ENCODE data around the gene CREB3L2. TPM values are rescaled to one million over a fixed set of nuclear protein-coding genes. Genes with fewer than 3 reads are reported as not detected.
A peak's percentile ranks its signal among the peaks of the same experiment; 100 is the strongest.
"Not testable (repeated sequence)": the region's sequence is repeated elsewhere in the genome, so short reads cannot be mapped to it uniquely, and the experiment has no call there.

CREB3L2 gene
- total RNA-seq, 2 experiments from 2014 or later, result 21.0 to 24.4 TPM

DNA sequence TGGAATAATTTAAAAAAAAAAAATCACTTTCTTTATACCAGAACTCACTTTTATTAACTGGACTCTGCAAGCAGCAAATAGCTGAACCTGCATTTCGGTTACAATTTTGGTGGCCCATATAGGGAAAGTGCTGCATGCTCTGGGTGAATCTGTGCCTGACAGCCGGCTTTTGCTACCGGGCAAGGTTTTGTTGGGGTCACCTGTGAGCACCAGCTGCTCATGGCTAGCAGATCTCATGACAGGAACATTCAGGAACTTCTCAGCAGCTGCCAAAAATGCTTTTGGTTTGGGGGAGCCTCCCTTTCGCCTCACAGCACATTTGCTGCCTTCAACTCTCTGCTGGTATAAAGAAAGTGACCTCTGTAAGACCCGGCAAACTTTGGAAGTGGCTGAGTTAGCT lies 13.2 kb upstream of the CREB3L2 start:
- intact Hi-C loops (cut with micrococcal nuclease), result no loop called here
- H3K4me1 Mint-ChIP-seq (ENCODE audit: low read depth), result no peaks in the 10 kb centered on the region
- H3K27ac Mint-ChIP-seq, result no peak overlapping the region
- POLR2A ChIA-PET, result no interaction called here
- DNase-seq (no peak), ATAC-seq (no peak)
- H3K4me3 Mint-ChIP-seq, result no peak overlapping the region
- H3K36me3 Mint-ChIP-seq (ENCODE audit: low read depth), result no peaks in the 10 kb centered on the region
- TF ChIP-seq, protein P1, sequence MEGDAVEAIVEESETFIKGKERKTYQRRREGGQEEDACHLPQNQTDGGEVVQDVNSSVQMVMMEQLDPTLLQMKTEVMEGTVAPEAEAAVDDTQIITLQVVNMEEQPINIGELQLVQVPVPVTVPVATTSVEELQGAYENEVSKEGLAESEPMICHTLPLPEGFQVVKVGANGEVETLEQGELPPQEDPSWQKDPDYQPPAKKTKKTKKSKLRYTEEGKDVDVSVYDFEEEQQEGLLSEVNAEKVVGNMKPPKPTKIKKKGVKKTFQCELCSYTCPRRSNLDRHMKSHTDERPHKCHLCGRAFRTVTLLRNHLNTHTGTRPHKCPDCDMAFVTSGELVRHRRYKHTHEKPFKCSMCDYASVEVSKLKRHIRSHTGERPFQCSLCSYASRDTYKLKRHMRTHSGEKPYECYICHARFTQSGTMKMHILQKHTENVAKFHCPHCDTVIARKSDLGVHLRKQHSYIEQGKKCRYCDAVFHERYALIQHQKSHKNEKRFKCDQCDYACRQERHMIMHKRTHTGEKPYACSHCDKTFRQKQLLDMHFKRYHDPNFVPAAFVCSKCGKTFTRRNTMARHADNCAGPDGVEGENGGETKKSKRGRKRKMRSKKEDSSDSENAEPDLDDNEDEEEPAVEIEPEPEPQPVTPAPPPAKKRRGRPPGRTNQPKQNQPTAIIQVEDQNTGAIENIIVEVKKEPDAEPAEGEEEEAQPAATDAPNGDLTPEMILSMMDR (IDR thresholded peaks at IDR 0.05), result no peak
- no peaks in the 10 kb centered on the region for H3K9me3 Mint-ChIP-seq
- CTCF ChIA-PET, result interaction anchor here (1.2 to 6.1 kb wide), 5 partner anchors 8 to 111 kb away, joined by 3 to 40 read pairs (median 6); partner anchors contain the start of gene CREB3L2
- H3K27me3 Mint-ChIP-seq, result no peaks in the 10 kb centered on the region

DNA sequence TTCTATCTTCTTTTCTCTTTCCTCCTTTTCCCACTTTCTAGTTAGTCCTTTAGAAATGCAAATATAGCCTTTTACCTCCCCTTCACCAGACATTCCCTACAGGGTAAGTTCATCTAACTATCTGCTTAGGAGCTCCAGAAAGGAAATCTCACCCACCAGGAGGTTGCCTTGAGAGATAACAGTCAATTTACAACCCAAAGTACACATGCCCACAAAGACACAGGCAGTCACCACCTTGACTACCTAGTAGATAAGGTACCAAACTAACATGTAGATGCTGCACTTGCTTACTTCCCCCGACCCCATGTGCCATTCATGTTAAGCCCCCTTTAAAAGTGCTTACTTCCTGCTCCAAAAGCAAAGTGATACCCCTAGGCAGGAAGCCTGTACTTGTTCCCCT lies 12.8 kb upstream of the CREB3L2 start:
- intact Hi-C loops (cut with micrococcal nuclease), result no loop called here
- TF ChIP-seq, protein P1 (IDR thresholded peaks at IDR 0.05), result no peak
- no peak overlapping the region for H3K27ac Mint-ChIP-seq
- H3K4me3 Mint-ChIP-seq, result no peak overlapping the region
- H3K27me3 Mint-ChIP-seq, result peaks cover under 1% of the 10 kb centered on the region
- H3K4me1 Mint-ChIP-seq (ENCODE audit: low read depth), result no peaks in the 10 kb centered on the region
- no peaks in the 10 kb centered on the region for H3K36me3 Mint-ChIP-seq (ENCODE audit: low read depth)
- no peak for DNase-seq
- ChIA-PET POLR2A (no interaction called here), CTCF (interaction anchor here (1.4 to 6.1 kb wide), 4 partner anchors 8 to 111 kb away, joined by 6 to 40 read pairs (median 21); partner anchors contain the start of gene CREB3L2)
- no peak for ATAC-seq
- H3K9me3 Mint-ChIP-seq, result no peaks in the 10 kb centered on the region

DNA sequence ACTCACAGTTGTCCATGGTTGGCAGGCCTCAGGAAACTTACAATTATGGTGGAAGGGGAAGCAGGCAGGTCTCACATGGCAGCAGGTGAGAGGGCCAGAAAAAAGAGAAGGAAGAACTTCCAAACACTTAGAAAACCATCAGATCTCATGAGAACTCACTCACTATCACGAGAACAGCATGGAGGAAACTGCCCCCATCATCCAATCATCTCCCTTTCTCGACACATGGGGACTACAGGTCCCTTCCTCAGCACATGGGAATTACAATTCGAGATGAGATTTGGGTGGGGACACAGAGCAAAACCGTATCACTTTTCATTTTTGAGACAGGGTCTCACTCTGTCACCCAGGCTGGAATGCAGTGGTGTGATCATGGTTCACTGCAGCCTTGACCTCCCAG lies 12.3 kb upstream of the CREB3L2 start:
- not testable (repeated sequence) for H3K27ac Mint-ChIP-seq, ATAC-seq

DNA sequence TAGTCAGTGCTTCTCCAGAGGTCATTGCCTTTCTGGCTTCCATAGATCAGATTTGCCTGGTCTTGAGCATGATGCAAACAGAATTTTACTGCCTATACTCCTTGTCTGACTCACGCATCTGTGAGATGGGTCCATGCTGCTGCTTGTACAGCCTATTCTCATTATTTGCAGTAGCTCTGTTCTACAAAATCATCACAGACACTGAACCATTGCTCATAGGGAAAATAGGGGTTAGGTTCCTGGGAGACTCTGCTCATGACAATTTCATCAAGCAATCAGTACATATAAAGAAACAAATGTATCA lies 7.4 kb upstream of the CREB3L2 start:
- DNase-seq (no peak), ATAC-seq (no peak)
- intact Hi-C loops (cut with micrococcal nuclease), result loop anchor here (2.0 kb wide), 1 partner anchor 353 kb away; no protein-coding TSS in a partner anchor
- TF ChIP-seq, protein P1 (IDR thresholded peaks at IDR 0.05), result no peak
- Mint-ChIP-seq H3K4me1 (ENCODE audit: low read depth) (no peaks in the 10 kb centered on the region), H3K27ac (no peak overlapping the region), H3K36me3 (ENCODE audit: low read depth) (no peaks in the 10 kb centered on the region), H3K27me3 (peaks cover 2% of the 10 kb centered on the region), H3K9me3 (no peaks in the 10 kb centered on the region), H3K4me3 (no peak overlapping the region)
- POLR2A ChIA-PET, result interaction anchor here (0.7 kb wide), 1 partner anchor 80 kb away, joined by 5 read pairs; no protein-coding TSS in a partner anchor
- CTCF ChIA-PET, result interaction anchor here (0.6 to 16.3 kb wide), 23 partner anchors 7 to 730 kb away, joined by 3 to 334 read pairs (median 4); no protein-coding TSS in a partner anchor

More for the DNA sequence above, 12.3 kb upstream of the CREB3L2 start:
- H3K9me3 Mint-ChIP-seq; H3K27me3 Mint-ChIP-seq; H3K4me3 Mint-ChIP-seq; H3K36me3 Mint-ChIP-seq (ENCODE audit: low read depth); H3K4me1 Mint-ChIP-seq (ENCODE audit: low read depth); intact Hi-C loops (cut with micrococcal nuclease); DNase-seq; POLR2A ChIA-PET: not testable (repeated sequence)
- CTCF ChIA-PET, result interaction anchor here (1.3 to 6.1 kb wide), 4 partner anchors 11 to 358 kb away, joined by 3 to 40 read pairs (median 20); partner anchors contain the start of gene CREB3L2

DNA sequence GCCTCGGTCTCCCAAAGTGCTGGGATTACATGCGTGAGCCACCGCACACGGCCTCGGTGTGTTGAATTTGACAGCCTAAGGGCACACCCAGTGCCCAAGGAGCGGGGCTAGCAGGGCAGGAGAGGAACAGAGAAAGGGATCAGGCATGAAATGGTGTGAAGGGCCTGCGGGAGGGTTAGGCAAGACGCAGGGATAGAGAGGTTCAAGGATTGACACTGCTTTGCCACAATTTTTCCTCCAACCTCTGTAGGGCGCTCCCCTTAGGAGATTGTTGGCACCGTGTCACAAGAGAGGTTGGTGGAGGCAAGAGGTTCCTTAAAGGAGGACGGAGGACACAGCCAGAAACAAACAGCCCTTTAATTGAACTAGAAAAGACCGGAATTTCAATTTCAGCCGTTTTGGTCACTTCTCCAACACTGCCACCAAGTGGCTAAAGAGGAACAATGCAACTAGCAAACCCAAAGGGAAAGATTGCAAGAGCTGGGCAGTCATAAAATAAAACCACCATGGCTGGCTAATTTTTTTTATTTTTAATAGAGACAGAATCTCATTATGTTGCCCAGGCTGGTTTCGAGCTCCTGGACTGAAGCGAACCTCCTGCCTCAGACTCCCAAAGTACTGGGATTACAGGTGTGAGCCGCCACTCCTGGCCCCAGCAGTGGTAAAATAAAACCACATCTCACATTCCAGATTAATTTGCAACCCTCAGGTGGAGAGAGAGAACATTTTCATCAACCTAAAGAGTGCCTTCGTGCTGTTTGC lies 6.9 kb upstream of the CREB3L2 start:
- Mint-ChIP-seq H3K27ac (no peak overlapping the region), H3K9me3 (no peaks in the 10 kb centered on the region), H3K27me3 (peaks cover 2% of the 10 kb centered on the region), H3K4me3 (no peak overlapping the region), H3K36me3 (ENCODE audit: low read depth) (no peaks in the 10 kb centered on the region), H3K4me1 (ENCODE audit: low read depth) (no peaks in the 10 kb centered on the region)
- peak; percentile 68 for ATAC-seq
- TF ChIP-seq, protein P1 (IDR thresholded peaks at IDR 0.05), result peak; percentile 86
- intact Hi-C loops (cut with micrococcal nuclease), result loop anchor here (1.0 to 2.0 kb wide), 2 partner anchors 105 to 352 kb away; no protein-coding TSS in a partner anchor
- peak; percentile 29 for DNase-seq
- CTCF ChIA-PET, result interaction anchor here (0.6 to 16.3 kb wide), 25 partner anchors 8 to 730 kb away, joined by 3 to 334 read pairs (median 5); no protein-coding TSS in a partner anchor
- POLR2A ChIA-PET, result interaction anchor here (0.7 kb wide), 1 partner anchor 81 kb away, joined by 5 read pairs; no protein-coding TSS in a partner anchor

Data from activated CD8-positive, alpha-beta T cell treated with anti-CD3 and anti-CD28 coated beads for 36 hours (primary cell).